Stomach (tissue), 9 donors: ENCODE results near the gene TRIM46. TPM values are rescaled to one million over a fixed set of nuclear protein-coding genes. Genes with fewer than 3 reads are reported as not detected.

Experiments used
- DNase-seq, 2 donors: peaks; one replicate each; pipeline versions ENCODE4 v3.0.0 to v3.0.0-alpha.2; 2013 to 2019
- H3K27ac ChIP-seq, 5 donors: fragments of 200-600 bp in 4 of 5; sonication (generic) in 4 of 5; one replicate each; pipeline ENCODE4 v1.5.1; 2013 to 2019; ENCODE audit warnings: mild to moderate bottlenecking in 1 of 5, moderate library complexity in 1 of 5
- H3K27me3 ChIP-seq, 3 donors: fragments of 200-600 bp; sonication (generic); one replicate each; pipeline ENCODE4 v1.5.1; 2017 to 2019; ENCODE audit warnings: mixed run types in 1 of 3
- H3K36me3 ChIP-seq, 4 donors: fragments of 200-600 bp; sonication (generic); 1 replicate in 3 of 4; 2 replicates in 1 of 4; pipeline ENCODE4 v1.5.1; 2016 to 2019
- H3K4me1 ChIP-seq, 4 donors: fragments of 200-600 bp; sonication (generic); one replicate each; pipeline ENCODE4 v1.5.1; 2016 to 2019
- H3K4me3 ChIP-seq, 4 donors: fragments of 200-600 bp; sonication (generic) in 3 of 4; one replicate each; pipeline ENCODE4 v1.5.1; 2016 to 2019; ENCODE audit warnings: mild to moderate bottlenecking in 1 of 4
- H3K9me3 ChIP-seq, 4 donors: fragments of 200-600 bp; sonication (generic); one replicate each; pipeline ENCODE4 v1.5.1; 2016 to 2019
- EP300 ChIP-seq: sonication (generic); formaldehyde crosslinking; IDR thresholded peaks from one replicate; pipeline ENCODE4 v1.6.1; 2017; ENCODE audit warnings: antibody characterized with exemption
- POLR2A ChIP-seq, 4 donors: fragments of 450-650 bp; IDR thresholded peaks; one replicate each; pipeline ENCODE4 v1.6.1; 2016; ENCODE audit warnings: antibody characterized with exemption in 4 of 4, control low read depth in 2 of 4, mild to moderate bottlenecking in 1 of 4, moderate library complexity in 1 of 4
- POLR2AphosphoS5 ChIP-seq, 3 donors: sonication (generic); formaldehyde crosslinking; IDR thresholded peaks; one replicate each; pipeline ENCODE4 v1.6.1; 2016; ENCODE audit warnings: antibody characterized with exemption in 3 of 3
- WGBS, 5 donors: extraction: QIAGEN DNeasy Blood & Tissue Kit in 3 of 5; methylation state at CpG; one replicate each; pipeline versions ENCODE4 v1.1.5 to v1.1.7; 2013 to 2018; 5-methylcytosine and 5-hydroxymethylcytosine counted together
- intact Hi-C: fragments of 100-400 bp; cut with DNase I; formaldehyde crosslinking; loops from one replicate; pipeline ENCODE4 v1.15.1; 2023; ENCODE audit warnings: low total_unique reads
- polyA plus RNA-seq, 3 donors: library from polyadenylated mRNA; stranded (reverse); fragments of 200-250 nt; gene quantifications; one replicate each; pipeline ENCODE4 v1.2.3, GENCODE V29; 2013
- total RNA-seq, 5 donors: library from RNA; depleted of rRNA; stranded (reverse); fragments of >200 nt; gene quantifications; one replicate each; pipeline versions ENCODE4 v1.1.0 to v1.2.3, GENCODE V29; 2014 to 2016
- TF ChIP-seq, protein P1 (sequence below), 7 experiments: fragments of 450-650 bp in 4 of 7; fragments of 200-600 bp in 3 of 7; sonication (generic) in 3 of 7; IDR thresholded peaks; one replicate each; pipeline ENCODE4 v1.5.1; 2016 to 2019; ENCODE audit warnings: antibody characterized with exemption in 7 of 7, control low read depth in 2 of 7, mild to moderate bottlenecking in 1 of 7
- donor health status: healthy with polysubstance abuse.
- donor health status: Bipolar disorder and iron deficiency.
- donor health status: healthy.

The TRIM46 gene
- total and polyA plus RNA-seq, 8 donors = 0.58 to 16.9 (median 0.71) TPM; not detected in 2

DNA sequence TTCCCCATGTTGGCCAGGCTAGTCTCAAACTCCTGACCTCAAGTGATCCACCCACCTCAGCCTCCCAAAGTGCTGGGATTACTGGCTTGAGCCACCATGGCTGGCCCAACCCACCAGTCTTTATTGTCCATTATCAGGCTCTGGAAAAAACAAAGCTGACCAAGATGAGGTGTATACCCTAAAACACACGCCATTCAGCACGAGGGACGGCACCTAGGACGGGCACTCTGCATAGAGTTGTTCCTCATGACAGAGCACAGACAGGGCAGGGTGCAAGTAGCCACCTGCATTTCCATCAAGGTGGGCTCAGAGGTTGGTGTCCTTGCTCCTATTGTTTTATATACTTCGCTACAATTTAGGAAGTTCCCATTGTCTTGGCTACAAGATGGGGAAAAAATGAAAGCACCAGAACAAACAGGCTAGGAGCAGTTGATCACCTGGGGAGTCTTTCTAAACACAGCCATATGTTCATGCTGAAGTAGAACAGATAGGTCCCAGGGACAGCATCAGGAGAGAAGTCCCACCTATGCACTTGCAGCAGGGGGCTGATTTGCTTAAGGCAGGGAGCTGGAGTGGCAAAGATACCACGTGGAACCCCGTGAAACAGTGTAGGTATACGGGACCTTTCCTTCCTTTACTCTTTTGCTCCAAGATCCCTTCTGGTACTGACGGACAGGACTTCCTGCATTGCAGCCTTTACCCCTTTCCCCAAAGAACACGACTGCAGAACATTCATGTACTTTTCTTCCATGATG, 5.0 kb upstream of the TRIM46 start:
- H3K27me3 ChIP-seq = peaks cover 0 to 6% (median 0%) of the 10 kb centered on the region in 3 donors
- H3K36me3 ChIP-seq = peaks cover 6 to 26% (median 25%) of the 10 kb centered on the region in 4 donors
- intact Hi-C loops = loop anchor here (5.0 kb wide), 1 partner anchor 76 kb away; no protein-coding TSS in a partner anchor
- H3K9me3 ChIP-seq = no peaks in the 10 kb centered on the region
- peaks cover 25 to 48% (median 33%) of the 10 kb centered on the region in 4 donors for H3K4me1 ChIP-seq
- WGBS, 5 donors = 77 to 86% (median 81%) methylated on average over 10 of the region's 10 CpGs
- no peak overlapping the region for H3K27ac ChIP-seq
- no peak for DNase-seq
- TF ChIP-seq, protein P1, sequence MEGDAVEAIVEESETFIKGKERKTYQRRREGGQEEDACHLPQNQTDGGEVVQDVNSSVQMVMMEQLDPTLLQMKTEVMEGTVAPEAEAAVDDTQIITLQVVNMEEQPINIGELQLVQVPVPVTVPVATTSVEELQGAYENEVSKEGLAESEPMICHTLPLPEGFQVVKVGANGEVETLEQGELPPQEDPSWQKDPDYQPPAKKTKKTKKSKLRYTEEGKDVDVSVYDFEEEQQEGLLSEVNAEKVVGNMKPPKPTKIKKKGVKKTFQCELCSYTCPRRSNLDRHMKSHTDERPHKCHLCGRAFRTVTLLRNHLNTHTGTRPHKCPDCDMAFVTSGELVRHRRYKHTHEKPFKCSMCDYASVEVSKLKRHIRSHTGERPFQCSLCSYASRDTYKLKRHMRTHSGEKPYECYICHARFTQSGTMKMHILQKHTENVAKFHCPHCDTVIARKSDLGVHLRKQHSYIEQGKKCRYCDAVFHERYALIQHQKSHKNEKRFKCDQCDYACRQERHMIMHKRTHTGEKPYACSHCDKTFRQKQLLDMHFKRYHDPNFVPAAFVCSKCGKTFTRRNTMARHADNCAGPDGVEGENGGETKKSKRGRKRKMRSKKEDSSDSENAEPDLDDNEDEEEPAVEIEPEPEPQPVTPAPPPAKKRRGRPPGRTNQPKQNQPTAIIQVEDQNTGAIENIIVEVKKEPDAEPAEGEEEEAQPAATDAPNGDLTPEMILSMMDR (IDR thresholded peaks at IDR 0.05) = no peak
- no peak for TF ChIP-seq POLR2A (IDR thresholded peaks at IDR 0.05)
- TF ChIP-seq EP300 = no peak
- no peak for TF ChIP-seq POLR2AphosphoS5 (IDR thresholded peaks at IDR 0.05)
- H3K4me3 ChIP-seq = no peak overlapping the region

DNA sequence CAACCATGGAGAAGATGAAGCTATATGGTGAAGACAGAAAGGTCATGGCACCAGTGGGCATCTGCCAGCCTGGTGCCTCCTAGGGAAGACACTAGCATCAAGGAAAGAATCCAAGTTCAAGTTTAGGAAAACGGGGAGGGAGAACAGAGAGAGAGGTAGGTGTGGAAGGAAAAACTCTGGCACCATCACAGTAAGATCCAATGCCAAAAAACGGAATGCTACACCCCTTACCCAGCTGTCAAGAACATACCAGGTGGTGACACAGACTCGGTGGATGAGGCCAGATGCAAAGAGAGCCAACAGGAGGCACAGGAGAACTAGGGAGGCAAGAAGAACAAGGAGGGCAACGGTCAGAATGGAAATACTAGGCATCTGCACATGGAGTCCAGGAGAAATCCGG, 4.1 kb upstream of the TRIM46 start:
- 73 to 83% (median 79%) methylated on average over 5 of the region's 5 CpGs for WGBS, 5 donors
- TF ChIP-seq EP300 = no peak
- TF ChIP-seq POLR2AphosphoS5 (IDR thresholded peaks at IDR 0.05) = no peak
- TF ChIP-seq, protein P1 (IDR thresholded peaks at IDR 0.05) = no peak
- TF ChIP-seq POLR2A (IDR thresholded peaks at IDR 0.05) = no peak
- no peak for DNase-seq
- Histone ChIP-seq H3K9me3 (no peaks in the 10 kb centered on the region), H3K27me3 (peaks cover 0 to 15% (median 5%) of the 10 kb centered on the region in 3 donors), H3K4me3 (no peak overlapping the region), H3K27ac (no peak overlapping the region), H3K36me3 (peaks cover 6 to 26% (median 25%) of the 10 kb centered on the region in 4 donors), H3K4me1 (peaks cover 34 to 57% (median 42%) of the 10 kb centered on the region in 4 donors)
- intact Hi-C loops = loop anchor here (5.0 kb wide), 1 partner anchor 77 kb away; no protein-coding TSS in a partner anchor

DNA sequence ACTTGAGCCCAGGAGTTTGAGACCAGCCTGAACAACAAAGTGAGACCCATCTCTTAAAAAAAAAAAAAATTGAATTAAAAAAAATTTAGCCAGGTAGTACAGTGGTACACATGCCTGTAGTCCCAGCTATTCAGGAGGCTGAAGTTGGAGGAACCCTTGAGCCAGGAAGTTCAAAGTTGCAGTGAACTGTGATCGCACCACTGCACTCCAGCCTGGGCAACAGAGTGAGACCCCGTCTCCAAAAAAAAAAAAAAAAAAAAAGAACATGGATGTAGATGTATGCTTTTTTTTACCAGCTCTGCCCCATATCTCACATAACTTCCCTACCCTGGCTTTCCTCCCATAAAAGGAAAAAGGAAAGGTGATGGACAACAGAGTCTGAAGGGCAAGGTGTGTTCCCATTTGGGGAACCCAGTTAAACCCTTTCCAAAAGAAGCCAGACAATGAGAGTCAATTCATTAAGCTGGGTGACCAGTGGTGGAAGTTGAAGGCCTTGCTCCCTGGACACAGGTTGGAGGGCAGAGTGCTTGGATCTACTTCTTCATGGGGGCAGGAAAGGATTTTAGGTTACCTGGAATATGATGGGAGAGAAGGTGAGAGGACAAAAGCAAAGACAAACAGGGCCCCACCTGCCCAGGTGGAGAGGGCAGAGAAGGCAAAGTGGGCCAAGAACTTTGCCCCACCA, 3.4 kb upstream of the TRIM46 start:
- 72 to 90% (median 88%) methylated on average over 2 of the region's 2 CpGs for WGBS, 5 donors
- Histone ChIP-seq H3K27me3 (peaks cover 0 to 22% (median 6%) of the 10 kb centered on the region in 3 donors), H3K9me3 (no peaks in the 10 kb centered on the region), H3K27ac (no peak overlapping the region), H3K36me3 (peaks cover 6 to 26% (median 25%) of the 10 kb centered on the region in 4 donors), H3K4me3 (no peak overlapping the region), H3K4me1 (peaks cover 36 to 64% (median 49%) of the 10 kb centered on the region in 4 donors)
- intact Hi-C loops = loop anchor here (10.0 kb wide), 1 partner anchor 55 kb away; no protein-coding TSS in a partner anchor
- TF ChIP-seq, protein P1 (IDR thresholded peaks at IDR 0.05) = no peak
- TF ChIP-seq POLR2AphosphoS5 (IDR thresholded peaks at IDR 0.05) (no peak), EP300 (no peak), POLR2A (IDR thresholded peaks at IDR 0.05) (no peak)
- DNase-seq = no peak

DNA sequence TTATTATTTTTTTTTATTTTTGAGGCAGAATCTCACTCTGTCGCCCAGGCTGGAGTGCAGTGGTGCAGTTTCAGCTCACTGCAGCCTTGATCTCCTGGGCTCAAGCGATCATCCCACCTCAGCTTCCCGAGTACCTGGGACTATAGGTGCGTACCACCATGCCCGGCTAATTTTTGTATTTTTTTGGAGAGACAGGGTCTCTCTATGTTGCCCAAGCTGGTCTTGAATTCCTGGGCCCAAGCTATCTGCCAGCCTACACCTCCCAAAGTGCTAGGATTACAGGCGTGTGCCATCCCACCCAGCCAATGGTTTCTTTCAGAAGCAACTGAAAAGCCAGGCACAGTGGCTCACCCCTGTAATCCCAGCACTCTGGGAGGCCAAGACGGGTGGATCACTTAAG, 2.8 kb upstream of the TRIM46 start:
- WGBS, 5 donors = 93 to 96% (median 94%) methylated on average over 7 of the region's 7 CpGs
- H3K9me3 ChIP-seq = no peaks in the 10 kb centered on the region
- H3K27me3 ChIP-seq = peaks cover 0 to 24% (median 6%) of the 10 kb centered on the region in 3 donors
- no peak for DNase-seq
- H3K36me3 ChIP-seq = peaks cover 6 to 26% (median 25%) of the 10 kb centered on the region in 4 donors
- no peak overlapping the region for H3K27ac ChIP-seq
- peaks cover 39 to 70% (median 55%) of the 10 kb centered on the region in 4 donors for H3K4me1 ChIP-seq
- intact Hi-C loops = loop anchor here (10.0 kb wide), 1 partner anchor 54 kb away; no protein-coding TSS in a partner anchor
- no peak for TF ChIP-seq EP300
- no peak for TF ChIP-seq POLR2AphosphoS5 (IDR thresholded peaks at IDR 0.05)
- TF ChIP-seq POLR2A (IDR thresholded peaks at IDR 0.05) = no peak
- TF ChIP-seq, protein P1 (IDR thresholded peaks at IDR 0.05) = no peak
- H3K4me3 ChIP-seq = no peak overlapping the region
